Suppressor macrophage treated with lipopolysaccharide for 4 hours (primary cell): ENCODE results near the gene KRTAP2-1.
"Not testable (repeated sequence)": the region's sequence is repeated elsewhere in the genome, so short reads cannot be mapped to it uniquely, and the experiment has no call there.

Source experiments
- DNase-seq: peaks from one replicate; pipeline ENCODE4 v3.0.0-alpha.2; 2020

The KRTAP2-1 gene

DNA sequence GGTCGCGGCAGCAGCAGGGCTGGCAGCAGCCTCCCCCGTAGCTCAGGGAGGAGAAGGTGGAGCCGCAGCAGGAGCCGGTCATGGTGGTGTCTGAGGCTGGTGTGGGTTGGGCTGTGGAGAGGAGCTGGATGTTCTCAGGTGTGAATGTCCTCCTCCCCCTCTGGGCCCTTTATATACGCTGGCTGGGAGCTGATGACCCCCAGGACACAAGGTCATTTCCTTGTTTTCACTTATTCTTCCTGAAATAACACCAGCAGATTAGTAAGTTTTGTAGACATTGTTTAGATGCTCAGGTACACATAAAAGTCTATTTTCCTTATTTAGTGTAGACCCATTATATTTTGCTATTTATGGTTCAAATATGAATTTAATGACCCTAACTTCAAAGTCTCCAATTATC lies 8.0 kb upstream of the KRTAP2-1 start, which contains the start of gene KRTAP2-2:
Gene KRTAP2-2, minus strand, starts transcription at position 101 of the 400 bp plus-strand sequence. Its CDS starts 19 bp downstream, at position 82.
- DNase-seq = not testable (repeated sequence)

DNA sequence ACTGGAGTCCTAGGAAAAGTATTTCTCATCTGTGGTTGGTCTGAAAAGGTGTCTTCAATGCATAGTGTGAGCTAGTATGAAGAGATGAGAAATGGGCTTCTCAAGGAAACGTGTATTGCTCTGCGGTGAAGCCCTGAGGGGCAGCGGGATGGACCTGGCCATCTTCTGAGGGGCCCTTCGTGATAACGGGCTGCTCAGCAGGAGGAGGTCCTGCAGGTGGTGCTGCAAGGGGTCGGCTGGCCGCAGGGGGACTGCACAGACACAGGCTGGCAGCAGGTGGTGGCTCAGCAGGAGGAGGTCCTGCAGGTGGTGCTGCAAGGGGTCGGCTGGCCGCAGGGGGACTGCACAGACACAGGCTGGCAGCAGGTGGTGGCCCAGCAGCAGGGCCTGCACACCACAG lies 7.4 kb upstream of the KRTAP2-1 start:
- not testable (repeated sequence) for DNase-seq

DNA sequence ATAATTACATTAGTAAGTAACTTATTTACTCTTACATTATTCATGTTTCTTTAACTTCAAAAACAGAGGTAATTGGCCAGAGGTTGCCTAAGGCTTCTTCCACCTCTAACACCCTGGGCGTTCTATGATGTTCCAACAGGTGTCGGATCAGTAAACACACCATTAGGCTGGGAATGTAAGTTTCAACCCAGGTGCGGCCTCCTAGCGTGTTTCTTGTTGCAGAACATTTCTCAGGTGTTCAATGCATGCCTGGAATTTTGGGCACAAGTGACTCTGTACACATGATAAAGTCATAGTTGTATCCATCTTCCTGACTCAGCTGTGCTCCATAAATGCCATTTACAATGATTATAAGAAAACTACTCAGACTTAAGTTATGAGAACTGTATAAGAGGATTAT lies 6.9 kb upstream of the KRTAP2-1 start:
- no peak for DNase-seq

DNA sequence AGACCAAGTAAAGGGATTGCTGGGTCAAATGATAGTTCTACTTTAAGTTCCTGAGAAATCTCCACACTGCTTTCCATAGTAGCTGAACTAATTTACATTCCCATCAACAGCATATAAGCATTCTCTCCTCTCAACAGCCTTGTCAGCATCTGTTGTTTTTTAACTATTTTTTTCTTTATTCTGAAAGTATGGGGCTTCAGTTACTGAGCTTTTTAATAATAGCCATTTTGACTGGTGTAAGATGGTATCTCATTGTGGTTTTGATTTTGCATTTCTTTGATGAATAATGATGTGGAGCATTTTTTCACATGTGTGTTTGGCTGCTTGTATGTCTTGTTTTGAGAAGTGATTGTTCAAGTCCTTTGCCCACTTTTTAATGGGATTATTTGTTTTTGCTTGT lies 5.5 kb upstream of the KRTAP2-1 start:
- DNase-seq = no peak

DNA sequence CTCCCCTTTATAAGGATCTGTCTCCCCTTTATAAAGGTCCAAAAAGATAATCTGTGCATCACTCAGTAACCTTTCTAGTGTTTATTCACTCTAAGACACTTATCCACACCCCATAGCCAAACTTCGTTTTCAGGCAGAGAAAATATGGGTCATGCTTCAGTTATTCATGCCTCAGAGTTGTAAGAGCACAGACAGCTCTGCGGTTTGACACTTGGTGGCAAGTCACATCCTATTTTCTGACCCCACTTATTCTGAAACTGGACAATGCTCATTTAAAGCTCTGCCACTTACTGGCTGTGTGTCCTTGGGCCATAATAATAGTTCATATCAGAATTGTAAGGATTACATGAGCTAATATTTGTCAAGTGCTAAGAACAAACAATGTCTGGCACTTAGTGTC lies 2.0 kb upstream of the KRTAP2-1 start:
- DNase-seq = no peak

DNA sequence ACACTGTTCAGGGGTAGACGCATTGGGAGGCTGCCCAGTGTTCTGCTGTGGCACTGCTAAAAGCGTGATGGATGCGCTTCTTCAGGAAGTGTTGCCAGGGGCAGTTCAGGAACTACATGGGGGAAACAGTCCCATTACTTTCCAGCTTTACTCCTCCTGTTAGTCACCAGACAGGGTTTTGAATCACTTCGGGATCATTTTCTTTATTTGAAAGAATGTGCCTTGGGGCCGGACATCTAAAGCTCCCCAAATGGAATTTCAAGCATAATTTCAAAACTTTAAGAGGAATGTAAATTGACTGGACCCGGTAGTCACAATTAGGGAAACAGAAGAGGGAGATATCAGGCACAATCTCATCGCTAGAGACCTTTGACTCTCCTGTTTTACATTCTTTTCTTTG lies 1.3 kb upstream of the KRTAP2-1 start:
- no peak for DNase-seq

DNA sequence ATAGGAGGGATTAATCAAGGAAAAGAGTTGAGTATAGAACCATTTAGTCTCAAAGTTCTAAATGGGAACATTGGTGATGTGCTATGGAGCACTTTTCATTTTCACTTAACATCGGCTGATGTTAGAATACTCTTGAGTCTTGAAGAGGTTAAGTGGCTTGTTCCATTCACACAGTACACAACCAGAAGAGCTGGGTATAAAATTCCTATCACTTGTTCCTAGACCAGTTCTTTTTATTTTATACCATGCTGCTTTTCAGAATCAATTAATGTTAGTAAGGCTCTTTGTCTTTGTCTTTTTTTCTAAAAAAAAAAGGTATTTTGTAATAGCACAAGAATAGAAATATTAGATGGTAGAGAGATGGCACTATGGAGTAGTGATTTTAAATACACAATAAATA lies 4.2 kb downstream of the KRTAP2-1 start:
- no peak for DNase-seq

DNA sequence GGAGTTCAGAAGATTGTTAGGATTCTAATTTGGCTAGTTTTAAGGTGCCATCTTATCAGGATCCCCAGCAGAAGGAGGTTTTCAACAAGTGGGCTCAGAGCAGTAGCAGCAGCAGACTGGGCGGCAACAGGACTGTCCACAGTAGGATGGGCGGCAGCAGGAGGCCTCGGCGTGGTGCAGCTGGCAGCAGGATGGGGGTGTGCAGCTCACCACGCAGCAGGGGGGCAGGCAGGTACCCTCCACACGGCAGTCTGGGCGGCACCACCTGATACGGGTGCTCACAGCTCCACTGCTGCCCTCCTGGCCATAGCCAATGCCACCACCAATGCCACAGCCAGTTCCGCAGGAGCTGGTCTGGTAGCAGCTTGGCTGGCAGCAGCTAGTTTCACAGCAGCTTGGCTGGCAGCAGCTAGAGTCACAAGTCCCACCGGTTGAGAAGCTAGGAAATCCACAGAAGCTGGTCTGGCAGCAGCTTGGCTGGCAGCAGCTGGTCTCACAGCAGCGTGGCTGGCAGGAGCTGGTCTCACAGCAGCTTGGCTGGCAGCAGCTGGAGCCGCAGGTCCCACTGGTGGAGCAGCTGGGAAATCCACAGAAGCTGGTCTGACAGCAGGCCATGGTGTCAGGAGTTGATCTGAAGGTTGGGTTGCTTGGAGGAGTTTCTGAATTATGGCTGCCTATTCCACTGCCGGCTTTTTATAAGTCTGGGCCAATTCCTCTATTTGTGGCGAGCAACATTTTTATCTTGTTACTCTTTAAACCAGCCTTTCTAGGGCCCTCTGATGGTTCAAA lies 6.1 kb downstream of the KRTAP2-1 start, which contains the start of gene KRTAP1-1:
Gene KRTAP1-1, minus strand, starts transcription at position 668 of the 789 bp plus-strand sequence. Its CDS starts 53 bp downstream, at position 615.
- DNase-seq = not testable (repeated sequence)

DNA sequence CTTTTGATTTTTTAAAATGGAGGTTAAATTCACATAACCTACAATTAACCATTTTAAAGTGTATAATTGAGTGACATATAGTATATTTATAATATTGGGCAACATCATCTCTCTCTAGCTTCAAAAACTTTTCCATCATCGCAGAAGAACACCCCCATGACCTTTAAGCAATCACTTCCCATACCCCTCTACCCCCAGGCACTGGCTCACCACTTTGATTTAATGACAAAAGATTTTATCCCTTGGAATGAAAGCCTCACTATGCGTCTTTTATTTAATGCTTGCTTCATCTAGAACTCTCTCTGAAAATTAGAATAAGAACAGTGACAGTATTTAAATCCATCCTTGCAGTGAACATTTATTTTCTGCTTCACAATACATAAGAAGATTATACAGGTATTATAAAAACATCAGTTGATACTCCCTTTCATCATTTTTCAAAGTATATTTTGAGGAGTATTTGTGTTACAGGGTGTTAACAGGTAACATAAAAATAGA lies 9.2 kb downstream of the KRTAP2-1 start:
- no peak for DNase-seq

DNA sequence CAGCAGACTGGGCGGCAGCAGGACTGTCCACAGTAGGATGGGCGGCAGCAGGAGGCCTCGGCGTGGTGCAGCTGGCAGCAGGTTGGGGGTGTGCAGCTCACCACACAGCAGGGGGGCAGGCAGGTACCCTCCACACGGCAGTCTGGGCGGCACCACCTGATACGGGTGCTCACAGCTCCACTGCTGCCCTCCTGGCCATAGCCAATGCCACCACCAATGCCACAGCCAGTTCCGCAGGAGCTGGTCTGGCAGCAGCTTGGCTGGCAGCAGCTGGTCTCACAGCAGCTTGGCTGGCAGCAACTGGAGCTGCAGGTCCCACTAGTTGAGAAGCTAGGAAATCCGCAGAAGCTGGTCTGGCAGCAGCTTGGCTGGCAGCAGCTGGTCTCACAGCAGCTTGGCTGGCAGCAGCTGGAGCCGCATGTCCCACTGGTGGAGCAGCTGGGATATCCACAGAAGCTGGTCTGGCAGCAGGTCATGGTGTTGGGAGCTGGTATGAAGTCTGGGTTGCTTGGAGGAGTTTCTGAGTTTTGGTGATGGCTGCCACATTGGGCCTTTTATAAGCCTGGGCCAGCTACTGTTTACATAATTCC lies 12.7 kb downstream of the KRTAP2-1 start, which contains the start of gene KRTAP1-3:
Gene KRTAP1-3, minus strand, starts transcription at position 529 of the 590 bp plus-strand sequence. Its CDS starts 53 bp downstream, at position 476.
- DNase-seq = not testable (repeated sequence)

DNA sequence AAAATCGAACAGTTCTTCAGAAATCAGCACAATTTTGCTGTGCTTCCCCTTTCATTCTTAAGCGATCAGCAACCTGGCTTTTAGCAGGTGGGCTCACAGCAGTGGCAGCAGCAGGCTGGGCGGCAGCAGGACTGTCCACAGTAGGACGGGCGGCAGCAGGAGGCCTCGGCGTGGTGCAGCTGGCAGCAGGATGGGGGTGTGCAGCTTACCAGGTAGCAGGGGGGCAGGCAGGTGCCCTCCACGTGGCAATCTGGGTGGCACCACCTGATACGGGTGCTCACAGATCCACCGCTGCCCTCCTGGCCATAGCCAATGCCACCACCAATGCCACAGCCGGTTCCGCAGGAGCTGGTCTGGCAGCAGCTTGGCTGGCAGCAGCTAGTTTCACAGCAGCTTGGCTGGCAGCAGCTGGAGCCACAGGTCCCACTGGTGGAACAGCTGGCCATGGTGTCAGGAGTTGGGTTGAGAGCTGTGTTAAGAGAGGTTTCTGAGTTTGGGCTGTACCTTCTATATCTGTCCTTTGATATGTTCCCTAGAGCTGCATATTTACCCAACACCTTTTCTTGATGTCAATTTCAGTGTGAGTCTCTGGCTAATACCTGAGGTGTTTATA lies 17.4 kb downstream of the KRTAP2-1 start, which contains the start of gene KRTAP1-4:
Gene KRTAP1-4, minus strand, starts transcription at position 563 of the 613 bp plus-strand sequence. Its CDS starts 117 bp downstream, at position 446.
- DNase-seq = no peak

DNA sequence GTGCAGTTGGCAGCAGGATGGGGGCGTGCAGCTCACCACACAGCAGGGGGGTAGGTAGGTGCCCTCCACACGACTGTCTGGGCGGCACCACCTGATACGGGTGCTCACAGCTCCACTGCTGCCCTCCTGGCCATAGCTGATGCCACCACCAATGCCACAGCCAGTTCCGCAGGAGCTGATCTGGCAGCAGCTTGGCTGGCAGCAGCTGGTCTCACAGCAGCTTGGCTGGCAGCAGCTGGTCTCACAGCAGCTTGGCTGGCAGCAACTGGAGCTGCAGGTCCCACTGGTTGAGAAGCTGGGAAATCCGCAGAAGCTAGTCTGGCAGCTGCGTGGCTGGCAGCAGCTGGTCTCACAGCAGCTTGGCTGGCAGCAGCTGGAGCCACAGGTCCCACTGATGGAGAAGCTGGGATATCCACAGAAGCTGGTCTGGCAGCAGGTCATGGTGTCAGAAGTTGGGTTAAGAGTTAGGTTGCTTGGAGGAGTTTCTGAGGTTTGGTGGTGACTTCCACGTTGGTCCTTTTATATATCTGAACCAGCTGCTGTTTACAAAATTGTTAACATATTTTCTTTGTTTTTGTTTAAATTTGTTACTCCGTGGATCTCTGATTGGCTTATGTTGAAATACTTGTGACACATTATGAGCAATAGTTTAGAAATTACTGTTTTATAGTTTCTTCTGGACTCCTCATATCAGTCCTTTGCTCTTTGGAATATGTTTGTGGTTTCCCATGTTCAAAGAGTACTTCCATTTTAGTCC lies 20.2 kb downstream of the KRTAP2-1 start, which contains the start of gene KRTAP1-5:
Gene KRTAP1-5, minus strand, starts transcription at position 494 of the 757 bp plus-strand sequence. Its CDS starts 53 bp downstream, at position 441.
- DNase-seq = no peak

DNA sequence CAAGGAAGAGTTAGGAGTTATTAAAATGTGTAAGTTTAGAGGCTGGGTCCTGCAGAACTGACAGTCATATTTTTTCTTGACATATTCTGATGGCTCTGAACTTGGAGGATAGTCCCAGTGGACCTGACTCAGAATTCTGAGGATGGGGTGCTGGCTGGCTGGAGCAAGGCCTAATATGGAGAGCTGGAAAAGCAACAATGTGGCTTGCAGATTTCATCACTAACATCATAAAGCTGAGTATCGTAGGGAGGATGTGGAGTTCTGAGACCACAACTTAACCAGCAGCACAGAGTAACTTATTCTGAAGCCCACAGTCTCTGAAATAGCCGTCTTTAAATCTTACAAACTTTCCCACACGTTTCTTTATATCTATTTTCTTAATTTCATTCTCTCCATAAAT lies 22.4 kb downstream of the KRTAP2-1 start:
- DNase-seq = no peak

DNA sequence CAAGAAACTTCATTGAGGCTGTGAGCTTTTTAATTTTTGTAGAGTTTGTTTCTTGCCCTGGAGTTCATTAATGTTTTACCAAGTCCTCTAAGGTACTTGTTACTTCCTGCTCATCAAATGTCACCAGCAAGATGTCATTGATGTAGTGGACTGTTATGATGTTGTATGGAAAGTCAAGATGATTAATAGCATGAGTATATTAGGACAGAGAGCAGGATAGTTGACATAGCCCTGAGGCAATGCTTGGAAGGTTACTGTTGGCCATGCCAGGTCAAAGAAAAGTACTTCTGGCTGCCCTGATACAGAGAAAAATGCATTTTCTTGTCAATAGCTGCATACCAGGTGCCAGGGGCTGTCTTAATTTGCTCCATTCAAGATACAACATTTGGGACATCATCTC lies 26.8 kb downstream of the KRTAP2-1 start:
- no peak for DNase-seq

DNA sequence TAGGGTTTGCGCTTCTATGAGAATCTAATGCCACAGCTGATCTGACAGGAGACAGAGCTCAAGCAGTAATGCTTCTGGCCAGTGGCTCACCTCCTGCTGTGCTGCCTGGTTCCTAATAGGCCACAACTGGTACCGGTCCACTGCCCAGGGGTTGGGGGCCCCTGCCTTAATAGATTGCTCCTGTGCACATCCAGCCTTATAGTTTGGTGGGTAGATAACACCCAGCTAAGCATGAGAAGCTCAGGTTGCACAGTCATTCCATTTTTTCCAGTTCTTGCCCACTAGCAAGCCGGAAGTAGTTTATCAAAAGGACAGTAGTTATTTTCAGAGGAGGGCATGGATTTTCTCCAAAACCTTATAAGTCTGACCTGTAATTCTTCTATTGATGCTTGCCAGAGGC lies 27.7 kb downstream of the KRTAP2-1 start:
- DNase-seq = no peak

DNA sequence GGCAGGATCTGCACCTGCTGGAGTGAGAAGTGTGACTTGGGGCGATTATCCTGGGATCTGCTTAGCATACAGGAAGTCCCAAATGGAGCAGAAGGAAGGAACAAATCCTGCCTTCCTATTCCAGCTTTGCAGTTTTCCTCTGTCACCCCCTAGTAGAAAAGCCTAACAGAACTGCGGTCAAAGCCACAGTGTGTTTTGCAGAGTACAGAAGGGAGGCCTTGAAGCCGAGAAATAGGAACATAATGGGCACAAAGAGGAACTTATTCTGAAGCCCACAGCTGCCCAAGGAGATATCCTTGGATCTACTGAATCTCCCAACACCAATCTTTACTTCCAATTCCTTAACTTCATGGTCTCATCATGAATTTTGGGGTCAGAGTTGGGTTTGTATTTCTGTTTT lies 28.6 kb downstream of the KRTAP2-1 start:
- no peak for DNase-seq

DNA sequence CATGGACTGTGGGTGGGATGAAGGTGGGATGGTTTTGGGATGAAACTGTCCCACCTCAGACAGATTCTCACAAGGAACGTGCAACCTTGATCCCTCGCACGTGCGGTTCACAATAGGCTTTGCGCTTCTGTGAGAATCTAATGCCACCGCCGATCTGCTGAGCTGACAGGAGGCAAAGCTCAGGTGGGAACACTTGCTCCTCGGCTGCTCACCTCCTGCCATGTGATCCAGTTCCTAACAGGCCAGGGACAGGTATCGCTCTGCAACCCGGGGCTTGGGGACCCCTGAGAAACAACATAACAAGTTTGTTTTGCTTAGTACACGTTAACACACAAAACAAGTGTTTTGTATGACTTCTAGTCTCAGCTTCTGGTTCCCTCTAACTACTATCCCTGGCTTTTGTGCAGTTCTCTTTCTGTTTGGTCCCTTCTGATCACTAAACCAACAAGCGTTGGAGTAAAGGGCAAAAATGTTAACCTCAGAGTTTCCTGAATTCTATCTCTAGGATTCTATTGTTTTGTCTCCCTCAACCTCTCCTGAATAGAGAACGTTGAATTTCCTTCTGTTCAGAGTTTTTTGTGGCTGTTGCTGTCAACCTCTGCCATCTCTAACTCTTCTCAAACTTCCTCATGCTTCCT lies 30.4 kb downstream of the KRTAP2-1 start:
- no peak for DNase-seq

DNA sequence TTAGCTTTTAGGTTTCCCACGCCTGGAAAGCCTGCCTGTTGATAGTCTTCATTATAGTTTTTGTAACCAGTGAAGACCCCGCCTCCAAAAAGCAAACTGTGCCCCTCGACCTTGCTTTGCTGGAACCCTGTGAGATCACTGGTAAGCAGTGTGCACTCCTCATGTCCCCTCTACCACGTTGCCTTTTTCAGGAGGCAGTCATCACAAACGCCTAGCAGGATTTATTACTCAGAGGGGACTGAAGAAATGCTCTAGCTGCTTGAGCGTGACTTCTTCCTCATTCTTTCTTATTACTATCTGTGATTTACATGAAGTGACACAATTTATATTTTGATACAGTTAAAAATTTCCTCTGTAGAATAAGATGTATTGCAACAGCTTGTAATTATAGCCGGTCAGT lies 31.7 kb downstream of the KRTAP2-1 start:
- no peak for DNase-seq

DNA sequence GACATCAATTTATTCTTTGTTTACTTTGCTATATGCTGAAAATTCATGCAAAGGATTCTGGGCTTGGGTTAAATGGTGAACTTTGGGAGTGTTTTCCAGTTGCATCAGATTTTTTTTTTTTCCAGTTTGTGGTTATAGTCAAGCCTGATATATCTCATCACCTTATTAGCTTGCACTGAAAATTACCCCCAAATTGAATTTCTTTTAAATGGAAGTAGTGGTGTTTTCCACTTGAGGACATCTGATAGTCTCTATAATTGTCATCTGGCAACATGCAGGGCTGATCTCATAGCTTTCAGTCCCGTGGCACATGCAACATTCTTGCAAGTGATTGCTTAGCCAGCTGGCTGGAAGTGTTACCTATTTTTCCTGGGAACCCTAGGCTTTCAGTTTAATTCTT lies 33.5 kb downstream of the KRTAP2-1 start:
- no peak for DNase-seq

DNA sequence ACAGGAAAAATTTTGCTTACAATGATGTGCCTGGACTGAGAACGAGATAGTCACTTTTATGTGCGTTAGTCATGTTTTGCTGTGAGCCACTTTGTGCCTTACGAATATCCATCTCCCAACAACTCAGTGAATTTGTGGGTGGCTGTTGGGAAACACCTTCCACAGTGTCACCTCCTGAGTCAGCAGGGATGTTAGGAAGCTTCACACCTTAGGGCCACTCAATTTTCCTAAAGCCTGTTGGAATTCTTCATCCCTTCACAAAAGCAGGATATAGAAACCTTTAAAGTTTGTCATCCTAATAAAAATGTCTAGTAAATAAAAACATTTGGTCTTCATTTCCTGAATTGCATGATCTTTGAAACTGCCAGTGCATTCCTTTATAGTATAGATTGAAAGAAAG lies 33.9 kb downstream of the KRTAP2-1 start:
- no peak for DNase-seq

DNA sequence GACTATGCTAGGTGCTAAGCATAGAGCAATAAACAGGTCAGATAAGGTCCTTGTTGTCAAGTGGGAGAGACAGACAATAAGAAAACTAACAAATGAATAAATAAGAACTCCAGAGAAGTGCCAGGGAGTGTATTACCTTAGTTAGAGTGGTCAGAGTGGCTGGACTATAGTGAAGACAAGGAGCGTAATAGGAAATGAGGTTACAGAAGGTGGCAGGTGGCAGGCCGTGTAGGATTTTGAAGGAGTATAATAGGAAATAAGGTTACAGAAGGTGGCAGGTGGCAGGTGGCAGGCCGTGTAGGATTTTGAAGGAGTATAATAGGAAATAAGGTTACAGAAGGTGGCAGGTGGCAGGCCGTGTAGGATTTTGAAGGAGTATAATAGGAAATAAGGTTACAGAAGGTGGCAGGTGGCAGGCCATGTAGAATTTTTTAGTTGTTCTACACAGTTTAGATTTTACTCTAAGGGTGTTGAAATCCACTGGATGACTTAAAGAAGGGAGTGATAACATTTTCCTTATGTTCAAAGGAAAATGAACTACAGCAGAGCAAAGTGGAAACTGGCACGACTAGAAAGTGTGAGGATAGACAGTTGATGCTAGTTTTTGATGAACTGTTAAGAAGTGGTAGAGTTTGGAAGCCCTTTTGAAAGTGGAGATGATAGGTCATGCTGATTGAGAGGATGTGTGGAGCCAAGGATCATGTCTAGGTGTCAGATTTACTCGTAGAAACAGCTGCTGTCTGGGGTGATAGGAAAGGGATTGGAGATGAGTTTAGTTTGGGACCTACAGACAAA lies 34.6 kb downstream of the KRTAP2-1 start:
- DNase-seq = no peak
